IMR-90 (cell line): ENCODE data around the gene ANTXR1. TPM values are rescaled to one million over a fixed set of nuclear protein-coding genes. Genes with fewer than 3 reads are reported as not detected.

Experiments used
- ATAC-seq: fragments of 200-7000 bp; cut with Tn5 transposase; 2 replicates; pipeline ENCODE4 v1.9.1; 2020; ENCODE audit warnings: low read depth, mild to moderate bottlenecking, moderate library complexity
- BruUV-seq: library from RNA; stranded (reverse); fragments of 400-500 nt; replicated peaks from 2 replicates; lab custom pipeline; 2021; lab: Mats Ljungman, UMichigan
- CTCF ChIA-PET: fragments of 300-600 bp; formaldehyde crosslinking; extraction: SDS; loops from one replicate; lab custom pipeline; 2021; ENCODE audit warnings: antibody characterized with exemption; lab: Yijun Ruan, JAX
- POLR2A ChIA-PET: fragments of 300-600 bp; sonication (Branson Sonifier 250); formaldehyde crosslinking; loops from one replicate; lab custom pipeline; 2022; ENCODE audit warnings: antibody characterized with exemption; ENCODE audit not compliant: unreplicated experiment; lab: Charles Lee
- DNase-seq: peaks from one replicate; pipeline ENCODE4 v3.0.0; 2013
- H2AFZ ChIP-seq: replicated peaks from 2 replicates; pipeline ENCODE3; 2013; ENCODE audit warnings: low read length, mild to moderate bottlenecking; ENCODE audit not compliant: poor library complexity
- H2AK5ac ChIP-seq: 2 replicates; pipeline ENCODE4 v1.6.1; 2013; ENCODE audit warnings: low read depth, low read length, inconsistent platforms
- H2AK9ac ChIP-seq: replicated peaks from 2 replicates; pipeline ENCODE3; 2013; ENCODE audit warnings: mild to moderate bottlenecking, low read depth, low read length, moderate library complexity; ENCODE audit not compliant: poor library complexity
- H2BK120ac ChIP-seq: 2 replicates; pipeline ENCODE4 v1.6.1; 2013; ENCODE audit warnings: low read depth, low read length, inconsistent platforms
- H2BK15ac ChIP-seq: 3 replicates; pipeline ENCODE4 v1.6.1; 2013; ENCODE audit warnings: low read depth, low read length, inconsistent platforms
- H2BK20ac ChIP-seq: 2 replicates; pipeline ENCODE4 v1.6.1; 2013; ENCODE audit warnings: low read depth, mild to moderate bottlenecking, inconsistent platforms, low read length, moderate library complexity
- H2BK5ac ChIP-seq: 2 replicates; pipeline ENCODE4 v1.6.1; 2013; ENCODE audit warnings: mild to moderate bottlenecking, low read depth, low read length, inconsistent platforms; ENCODE audit not compliant: poor library complexity, severe bottlenecking
- H3K14ac ChIP-seq: replicated peaks from 2 replicates; pipeline ENCODE4 v1.6.1; 2013; ENCODE audit warnings: low read depth, low read length, inconsistent platforms
- H3K18ac ChIP-seq: 2 replicates; pipeline ENCODE4 v1.6.1; 2013; ENCODE audit warnings: low read depth, low read length, control low read depth
- H3K23ac ChIP-seq: 2 replicates; pipeline ENCODE4 v1.6.1; 2013; ENCODE audit warnings: low read depth, low read length, inconsistent platforms
- H3K27ac ChIP-seq: 2 replicates; pipeline ENCODE4 v1.5.1; 2013; ENCODE audit warnings: mild to moderate bottlenecking, control low read depth, low read length; ENCODE audit not compliant: insufficient read depth
- H3K27me3 ChIP-seq: 2 replicates; pipeline ENCODE4 v1.6.1; 2013; ENCODE audit warnings: low read length; ENCODE audit not compliant: control insufficient read depth, insufficient read depth
- H3K36me3 ChIP-seq: 2 replicates; pipeline ENCODE4 v1.6.1; 2013; ENCODE audit warnings: low read length, mixed read lengths; ENCODE audit not compliant: control insufficient read depth, insufficient read depth
- H3K4ac ChIP-seq: 2 replicates; pipeline ENCODE4 v1.6.1; 2013; ENCODE audit warnings: low read depth, low read length, inconsistent platforms
- H3K4me1 ChIP-seq: 2 replicates; pipeline ENCODE4 v1.6.1; 2013; ENCODE audit warnings: low read length, mixed read lengths; ENCODE audit not compliant: control insufficient read depth, insufficient read depth
- H3K4me2 ChIP-seq: 2 replicates; pipeline ENCODE4 v1.6.1; 2013; ENCODE audit warnings: low read depth, mild to moderate bottlenecking, control low read depth, low read length, moderate library complexity
- H3K4me3 ChIP-seq: 2 replicates; pipeline ENCODE4 v1.5.1; 2013; ENCODE audit warnings: low read depth, mild to moderate bottlenecking, control low read depth, low read length, moderate library complexity; ENCODE audit not compliant: insufficient read depth
- H3K56ac ChIP-seq: 2 replicates; pipeline ENCODE4 v1.6.1; 2013; ENCODE audit warnings: low read length, inconsistent platforms; ENCODE audit not compliant: insufficient read depth; ENCODE audit errors: extremely low read depth
- H3K79me1 ChIP-seq, 2 experiments: 2 replicates each; pipeline ENCODE4 v1.6.1; 2013; ENCODE audit warnings: low read length in 2 of 2, inconsistent platforms in 1 of 2, low read depth in 1 of 2
- H3K9ac ChIP-seq: 2 replicates; pipeline ENCODE4 v1.6.1; 2013; ENCODE audit warnings: low read depth, low read length, control low read depth
- H3K9me1 ChIP-seq: 2 replicates; pipeline ENCODE4 v1.6.1; 2013; ENCODE audit warnings: low read length, inconsistent platforms; ENCODE audit not compliant: insufficient read depth
- H3K9me3 ChIP-seq: 2 replicates; pipeline ENCODE4 v1.6.1; 2013; ENCODE audit warnings: low read length; ENCODE audit not compliant: control insufficient read depth, insufficient read depth
- H4K20me1 ChIP-seq: 2 replicates; pipeline ENCODE4 v1.6.1; 2013; ENCODE audit warnings: low read length, inconsistent platforms; ENCODE audit not compliant: insufficient read depth
- H4K5ac ChIP-seq: 2 replicates; pipeline ENCODE4 v1.6.1; 2013; ENCODE audit warnings: mild to moderate bottlenecking, low read depth, low read length, control low read depth
- H4K8ac ChIP-seq, 2 experiments: 2 replicates each; pipeline ENCODE4 v1.6.1; 2013; ENCODE audit warnings: low read depth in 2 of 2, low read length in 2 of 2, control low read depth in 1 of 2, inconsistent platforms in 1 of 2
- H4K91ac ChIP-seq: 2 replicates; pipeline ENCODE4 v1.6.1; 2013; ENCODE audit warnings: low read depth, low read length, inconsistent platforms; ENCODE audit not compliant: insufficient read depth
- BHLHE40 ChIP-seq: fragments of 150-350 bp; IDR thresholded peaks from 2 replicates; pipeline ENCODE4 v1.6.1; 2016; ENCODE audit warnings: mild to moderate bottlenecking, low read depth, low read length
- CEBPB ChIP-seq: IDR thresholded peaks from 2 replicates; pipeline ENCODE4 v1.6.1; 2012; ENCODE audit warnings: low read depth, low read length, improper control_type of control experiment
- CHD1 ChIP-seq: IDR thresholded peaks from 2 replicates; pipeline ENCODE4 v1.6.1; 2012; ENCODE audit warnings: low read depth, low read length, improper control_type of control experiment
- ELK1 ChIP-seq: fragments of 150-350 bp; IDR thresholded peaks from 2 replicates; pipeline ENCODE4 v1.6.1; 2016; ENCODE audit warnings: low read depth, mild to moderate bottlenecking, low read length, moderate library complexity, borderline replicate concordance
- FOS ChIP-seq: fragments of 150-350 bp; IDR thresholded peaks from 2 replicates; pipeline ENCODE4 v1.6.1; 2016; ENCODE audit warnings: low read depth, low read length
- MAFK ChIP-seq: IDR thresholded peaks from 2 replicates; pipeline ENCODE4 v1.6.1; 2012; ENCODE audit warnings: low read depth, low read length, improper control_type of control experiment
- MAZ ChIP-seq: IDR thresholded peaks from 2 replicates; pipeline ENCODE4 v1.6.1; 2012; ENCODE audit warnings: low read depth, mild to moderate bottlenecking, low read length, improper control_type of control experiment, moderate library complexity, borderline replicate concordance
- MXI1 ChIP-seq: IDR thresholded peaks from 2 replicates; pipeline ENCODE4 v1.6.1; 2012; ENCODE audit warnings: low read depth, mild to moderate bottlenecking, low read length, moderate library complexity, borderline replicate concordance
- NFE2L2 ChIP-seq: fragments of 150-350 bp; IDR thresholded peaks from 2 replicates; pipeline ENCODE4 v1.6.1; 2016; ENCODE audit warnings: low read depth, mild to moderate bottlenecking, low read length
- POLR2A ChIP-seq: IDR thresholded peaks from 2 replicates; pipeline ENCODE4 v1.6.1; 2012; ENCODE audit warnings: mild to moderate bottlenecking, low read depth, low read length
- RAD21 ChIP-seq: IDR thresholded peaks from 2 replicates; pipeline ENCODE4 v1.6.1; 2012; ENCODE audit warnings: low read length, improper control_type of control experiment
- RCOR1 ChIP-seq: IDR thresholded peaks from 2 replicates; pipeline ENCODE4 v1.6.1; 2012; ENCODE audit warnings: mild to moderate bottlenecking, low read length, improper control_type of control experiment; ENCODE audit not compliant: insufficient replicate concordance
- SMC3 ChIP-seq: fragments of 150-350 bp; IDR thresholded peaks from 2 replicates; pipeline ENCODE4 v1.6.1; 2016; ENCODE audit warnings: low read depth, mild to moderate bottlenecking, antibody characterized with exemption, low read length, moderate library complexity
- WGBS, 2 experiments: methylation state at CpG; one replicate each; pipeline versions ENCODE4 v1.1.5 to v1.1.7; 2013; ENCODE audit warnings: missing lambda C conversion rate in 2 of 2; ENCODE audit not compliant: insufficient read length in 1 of 2; ENCODE audit errors: extremely low coverage in 2 of 2; 5-methylcytosine and 5-hydroxymethylcytosine counted together
- dilution Hi-C: fragments of 300-500 bp; cut with HindIII; formaldehyde crosslinking; loops from one replicate; pipeline ENCODE4 v1.14.3; 2018; ENCODE audit warnings: low sequenced_read_pairs; ENCODE audit not compliant: unreplicated experiment
- in situ Hi-C: fragments of 300-500 bp; cut with MboI; formaldehyde crosslinking; loops from 3 replicates; pipeline ENCODE4 v1.14.3; 2019; ENCODE audit warnings: low sequenced_read_pairs, inconsistent platforms, mixed read lengths
- intact Hi-C: fragments of 100-400 bp; cut with micrococcal nuclease; formaldehyde crosslinking; loops from 2 replicates; pipeline ENCODE4 v1.10.0; 2022
- polyA plus RNA-seq, 3 experiments: library from polyadenylated mRNA; depleted of rRNA; stranded (reverse); fragments of >200 nt; gene quantifications; 2 replicates each; pipeline ENCODE4 v1.2.3, GENCODE V29; 2012; ENCODE audit warnings: low replicate concordance in 1 of 3
- total RNA-seq: library from RNA; depleted of rRNA; stranded (reverse); fragments of >200 nt; gene quantifications from 2 replicates; pipeline ENCODE4 v1.2.3, GENCODE V29; 2012
- TF ChIP-seq, protein P1 (sequence below): fragments of 150-350 bp; IDR thresholded peaks from 2 replicates; pipeline ENCODE4 v1.6.1; 2017; ENCODE audit warnings: mild to moderate bottlenecking, antibody characterized with exemption, low read length, low read depth

Gene ANTXR1
- total and polyA plus RNA-seq, 2 of the 4 experiments (the other 2 are of a cell fraction) = 27.2 to 36.9 TPM

GRCh38 chr2:69165091-69165880 is 152.3 kb downstream of the ANTXR1 start:
- H2AFZ ChIP-seq = no peak overlapping the region
- no peak overlapping the region for H3K4me2 ChIP-seq
- dilution Hi-C loops = no loop called here
- H2AK5ac ChIP-seq = peak overlapping the region; percentile 93
- intact Hi-C loops = no loop called here
- peak overlapping the region; percentile 59 for H2BK5ac ChIP-seq
- peaks cover 49% of the 10 kb centered on the region for H3K36me3 ChIP-seq
- H3K27me3 ChIP-seq = no peaks in the 10 kb centered on the region
- no peak overlapping the region for H2AK9ac ChIP-seq
- 100% methylated on average over 2 of the region's 10 CpGs; no CpG with 5 or more reads in 1 of the 2 experiments for WGBS, 2 experiments
- ATAC-seq (no peak), DNase-seq (no peak)
- peak overlapping the region; percentile 58 for H3K18ac ChIP-seq
- H3K56ac ChIP-seq = 0 out of 2 replicates have a peak overlapping the region, but pooled peaks have one; percentile 51
- peaks cover 40% of the 10 kb centered on the region for H3K9me1 ChIP-seq
- peak overlapping the region; percentile 67; the same call in 1 of the 2 replicates for H4K5ac ChIP-seq
- H3K79me1 ChIP-seq = peaks cover 18 to 76% of the 10 kb centered on the region in 2 experiments; a peak in 3 of 4 replicates
- peak overlapping the region; percentile 77 for H3K4ac ChIP-seq
- peaks cover 26% of the 10 kb centered on the region for H3K4me1 ChIP-seq
- CTCF ChIA-PET = interaction anchor here (0.9 kb wide), 1 partner anchor 12 kb away, joined by 3 read pairs; no protein-coding TSS in a partner anchor
- peak overlapping the region; percentile 88 for H2BK20ac ChIP-seq
- POLR2A ChIA-PET = interaction anchor here (1.8 kb wide), 1 partner anchor 12 kb away, joined by 12 read pairs; no protein-coding TSS in a partner anchor
- peak overlapping the region; percentile 73 for H3K14ac ChIP-seq
- H3K9me3 ChIP-seq = no peaks in the 10 kb centered on the region
- H4K20me1 ChIP-seq = no peaks in the 10 kb centered on the region; the same call in 1 of the 2 replicates
- H4K8ac ChIP-seq = peak overlapping the region; percentile 4 to 36; a peak in 2 of 4 replicates
- BruUV-seq = no TSS peak
- peak overlapping the region; percentile 78 for H3K27ac ChIP-seq
- no peak overlapping the region for H3K4me3 ChIP-seq
- H2BK120ac ChIP-seq = peak overlapping the region; percentile 86
- peak overlapping the region; percentile 31 for H3K23ac ChIP-seq
- in situ Hi-C loops = no loop called here
- peak overlapping the region; percentile 74 for H4K91ac ChIP-seq
- TF ChIP-seq POLR2A = no peak
- no peak for TF ChIP-seq CHD1
- TF ChIP-seq SMC3 = no peak
- TF ChIP-seq NFE2L2 = no peak
- TF ChIP-seq RCOR1 = no peak
- TF ChIP-seq MXI1 = no peak
- TF ChIP-seq MAFK = no peak
- TF ChIP-seq FOS = no peak
- TF ChIP-seq BHLHE40 = no peak
- no peak for TF ChIP-seq CEBPB
- TF ChIP-seq, protein P1, sequence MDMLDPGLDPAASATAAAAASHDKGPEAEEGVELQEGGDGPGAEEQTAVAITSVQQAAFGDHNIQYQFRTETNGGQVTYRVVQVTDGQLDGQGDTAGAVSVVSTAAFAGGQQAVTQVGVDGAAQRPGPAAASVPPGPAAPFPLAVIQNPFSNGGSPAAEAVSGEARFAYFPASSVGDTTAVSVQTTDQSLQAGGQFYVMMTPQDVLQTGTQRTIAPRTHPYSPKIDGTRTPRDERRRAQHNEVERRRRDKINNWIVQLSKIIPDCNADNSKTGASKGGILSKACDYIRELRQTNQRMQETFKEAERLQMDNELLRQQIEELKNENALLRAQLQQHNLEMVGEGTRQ = no peak
- TF ChIP-seq MAZ = no peak
- no peak for TF ChIP-seq ELK1
- no peak for TF ChIP-seq RAD21
- H2BK15ac ChIP-seq = peak overlapping the region; percentile 91; the same call in 2 of the 3 replicates
- H3K9ac ChIP-seq = no peak overlapping the region; the same call in 1 of the 2 replicates
